ENCODE measurements around the gene COBL. TPM values are rescaled to one million over a fixed set of nuclear protein-coding genes. Genes with fewer than 3 reads are reported as not detected.

The COBL gene
- total RNA-seq, 1 donor from 2014 or later, result 25.7 TPM

DNA sequence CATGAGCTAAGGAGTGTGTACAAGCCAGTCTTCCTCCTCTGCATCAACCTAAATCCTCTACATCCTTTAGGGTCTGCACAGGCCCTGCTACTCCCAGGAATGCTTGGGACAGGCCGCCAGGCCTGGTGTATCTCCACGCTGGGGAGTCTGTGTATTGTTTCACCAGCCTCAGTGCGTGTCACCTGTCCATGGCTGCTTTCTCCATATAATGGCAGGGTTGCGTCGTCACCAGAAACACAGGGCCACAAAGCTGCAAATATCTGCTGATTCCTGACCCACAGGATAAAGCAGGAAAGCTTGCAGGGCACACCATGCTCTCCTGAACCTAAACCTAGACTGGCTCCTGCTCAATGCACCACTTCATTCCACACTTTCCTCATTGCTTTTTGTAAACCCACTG lies 45.6 kb downstream of the COBL start:
- Mint-ChIP-seq H3K9me3 (no peaks in the 10 kb centered on the region), H3K4me3 (no peak overlapping the region), H3K36me3 (peaks cover 5% of the 10 kb centered on the region), H3K4me1 (ENCODE audit: unreplicated experiment) (peaks cover 32% of the 10 kb centered on the region), H3K27me3 (no peaks in the 10 kb centered on the region), H3K27ac (no peak overlapping the region)
- no peak for TF ChIP-seq CTCF (conservative IDR thresholded peaks at IDR 0.05)
- no peak for DNase-seq (ENCODE audit: extremely low spot score, unreplicated experiment)

DNA sequence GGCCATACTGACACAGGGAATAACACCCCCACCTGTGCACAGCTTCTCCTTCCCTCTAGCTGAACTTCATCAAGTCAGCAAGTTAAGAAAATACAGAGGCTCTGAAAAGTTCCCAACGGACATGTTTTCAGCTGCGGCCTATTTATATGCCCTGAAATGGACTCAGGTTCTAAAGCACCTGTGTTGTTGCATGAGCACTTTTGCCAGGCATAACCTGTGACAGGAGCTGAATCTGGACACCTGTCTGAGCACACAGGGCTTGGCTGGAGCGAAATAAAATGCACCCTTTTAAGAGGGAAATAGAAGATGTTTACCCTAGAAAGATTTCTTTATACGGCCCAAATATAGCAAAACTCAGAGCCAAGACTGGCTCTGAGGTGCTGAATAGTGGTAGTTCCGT lies 46.7 kb downstream of the COBL start:
- H3K9me3 Mint-ChIP-seq, result no peaks in the 10 kb centered on the region
- no peak overlapping the region for H3K4me3 Mint-ChIP-seq
- TF ChIP-seq CTCF (conservative IDR thresholded peaks at IDR 0.05), result no peak
- H3K36me3 Mint-ChIP-seq, result peaks cover 5% of the 10 kb centered on the region
- DNase-seq (ENCODE audit: extremely low spot score, unreplicated experiment), result no peak
- H3K4me1 Mint-ChIP-seq (ENCODE audit: unreplicated experiment), result peaks cover 22% of the 10 kb centered on the region
- no peaks in the 10 kb centered on the region for H3K27me3 Mint-ChIP-seq
- H3K27ac Mint-ChIP-seq, result no peak overlapping the region

- Mint-ChIP-seq H3K9me3 (no peaks in the 10 kb centered on the region), H3K36me3 (peaks cover 5% of the 10 kb centered on the region)
Observed at GRCh38 chr7:51269321-51269720, 47.3 kb downstream of the COBL start.

DNA sequence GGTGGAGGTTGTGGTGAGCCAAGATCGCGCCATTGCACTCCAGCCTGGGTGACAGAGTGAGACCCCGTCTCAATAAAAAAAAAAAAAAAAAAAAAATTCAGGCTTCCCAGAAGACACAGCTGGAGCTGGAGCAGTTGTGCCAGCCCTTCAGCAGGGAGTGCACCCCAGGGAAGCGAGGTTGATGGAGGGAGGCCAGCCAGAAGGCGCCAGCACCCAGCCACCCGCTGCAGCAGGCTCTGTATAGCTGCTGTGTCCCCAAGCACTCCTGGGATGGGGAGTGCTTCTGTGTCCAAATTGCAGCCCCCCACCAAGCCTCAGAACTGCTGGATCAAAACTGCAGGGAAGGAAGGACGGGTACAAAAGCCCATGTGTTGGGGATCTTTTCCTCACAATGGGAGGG lies 47.8 kb downstream of the COBL start:
- H3K9me3 Mint-ChIP-seq, result no peaks in the 10 kb centered on the region
- DNase-seq (ENCODE audit: extremely low spot score, unreplicated experiment), result no peak
- H3K27ac Mint-ChIP-seq, result no peak overlapping the region
- peaks cover 16% of the 10 kb centered on the region for H3K4me1 Mint-ChIP-seq (ENCODE audit: unreplicated experiment)
- H3K36me3 Mint-ChIP-seq, result peaks cover under 1% of the 10 kb centered on the region
- H3K27me3 Mint-ChIP-seq, result no peaks in the 10 kb centered on the region
- no peak overlapping the region for H3K4me3 Mint-ChIP-seq
- TF ChIP-seq CTCF (conservative IDR thresholded peaks at IDR 0.05), result no peak

More at GRCh38 chr7:51269321-51269720, 47.3 kb downstream of the COBL start:
- Mint-ChIP-seq H3K4me3 (no peak overlapping the region), H3K4me1 (ENCODE audit: unreplicated experiment) (peaks cover 18% of the 10 kb centered on the region), H3K27ac (no peak overlapping the region), H3K27me3 (no peaks in the 10 kb centered on the region)
- TF ChIP-seq CTCF (conservative IDR thresholded peaks at IDR 0.05), result no peak
- DNase-seq (ENCODE audit: extremely low spot score, unreplicated experiment), result no peak

- TF ChIP-seq CTCF (conservative IDR thresholded peaks at IDR 0.05), result no peak
Observed at GRCh38 chr7:51267169-51267568, 49.4 kb downstream of the COBL start.

More at GRCh38 chr7:51267169-51267568, 49.4 kb downstream of the COBL start:
- no peak overlapping the region for H3K4me3 Mint-ChIP-seq
- no peak for DNase-seq (ENCODE audit: extremely low spot score, unreplicated experiment)
- no peaks in the 10 kb centered on the region for H3K27me3 Mint-ChIP-seq
- no peaks in the 10 kb centered on the region for H3K36me3 Mint-ChIP-seq
- no peaks in the 10 kb centered on the region for H3K9me3 Mint-ChIP-seq
- H3K27ac Mint-ChIP-seq, result no peak overlapping the region
- peaks cover 17% of the 10 kb centered on the region for H3K4me1 Mint-ChIP-seq (ENCODE audit: unreplicated experiment)

Data from type B pancreatic cell (in vitro differentiated cells).